Islet of Langerhans (tissue), 1 donor: ENCODE results near the gene AGBL5.
A peak's percentile ranks its signal among the peaks of the same experiment; 100 is the strongest.

ENCODE experiments used
- FAIRE-seq: peaks from one replicate; lab custom pipeline; 2011; peaks lifted over from hg19 to GRCh38; lab: Jason Lieb, UNC

The AGBL5 gene

GRCh38 chr2:27023740-27024139 is 27.7 kb upstream of the AGBL5 start:
- no peak for FAIRE-seq

DNA sequence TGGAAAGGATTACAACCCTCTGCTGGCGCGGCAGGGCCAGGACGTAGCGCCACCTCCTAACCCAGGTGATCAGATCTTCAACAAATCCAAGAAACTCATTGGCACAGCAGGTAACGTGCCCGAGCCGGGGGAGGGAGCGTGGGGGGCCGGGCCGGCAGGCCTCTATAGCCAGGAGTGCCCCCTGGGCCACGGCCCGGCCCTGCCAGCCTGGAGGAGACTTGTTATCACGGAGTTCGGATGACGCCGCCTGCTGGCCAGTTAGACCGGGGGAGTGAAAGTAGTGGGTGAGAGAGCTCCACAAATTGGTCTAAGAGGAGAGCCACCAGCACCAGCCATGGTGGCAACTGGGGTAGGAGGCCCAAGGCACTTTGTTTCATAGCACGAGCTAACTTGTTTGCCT is 27.3 kb upstream of the AGBL5 start:
- FAIRE-seq = no peak

DNA sequence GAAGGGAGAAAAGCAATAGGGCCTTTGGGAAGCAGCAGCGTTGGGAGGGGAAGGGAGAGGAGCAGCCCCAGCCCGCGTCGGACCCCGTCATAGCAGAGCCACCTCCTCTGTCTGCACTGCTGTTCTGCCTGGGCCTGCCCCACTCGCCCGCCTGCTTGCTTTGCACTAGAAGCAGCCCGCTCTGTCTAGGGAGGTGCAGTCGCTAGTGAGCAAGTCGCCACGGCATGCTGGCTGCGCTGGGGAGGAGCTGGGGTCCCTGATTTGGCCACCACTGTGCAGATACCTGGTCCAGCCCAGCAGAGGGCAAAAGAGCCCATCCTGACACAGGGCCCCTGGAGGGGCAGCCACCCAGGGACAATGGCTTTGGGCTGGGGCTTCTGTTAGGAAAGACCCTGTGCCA is 26.7 kb upstream of the AGBL5 start:
- FAIRE-seq = no peak

DNA sequence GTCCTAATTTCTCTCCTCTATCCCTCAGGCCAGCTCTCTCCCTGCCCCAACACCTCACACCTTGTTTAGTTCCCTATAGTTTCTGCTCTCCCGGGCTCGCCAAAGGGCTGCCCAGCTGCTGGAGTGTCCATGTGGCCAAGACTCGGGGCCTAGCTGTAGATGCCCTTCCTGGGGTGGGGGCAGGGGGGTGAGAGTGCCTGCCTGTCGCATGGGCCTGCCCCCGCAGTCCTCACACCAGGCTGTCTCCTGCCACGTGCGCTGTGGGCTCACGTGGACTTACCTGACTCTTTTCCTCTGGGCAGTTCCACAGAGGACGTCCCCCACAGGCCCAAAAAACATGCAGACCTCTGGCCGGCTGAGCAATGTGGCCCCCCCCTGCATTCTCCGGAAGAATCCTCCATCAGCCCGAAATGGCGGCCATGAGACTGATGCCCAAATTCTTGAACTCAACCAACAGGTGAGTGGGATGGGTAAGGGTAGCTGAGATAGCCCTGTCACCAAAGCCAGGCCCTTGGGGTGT is 26.1 kb upstream of the AGBL5 start:
- no peak for FAIRE-seq

DNA sequence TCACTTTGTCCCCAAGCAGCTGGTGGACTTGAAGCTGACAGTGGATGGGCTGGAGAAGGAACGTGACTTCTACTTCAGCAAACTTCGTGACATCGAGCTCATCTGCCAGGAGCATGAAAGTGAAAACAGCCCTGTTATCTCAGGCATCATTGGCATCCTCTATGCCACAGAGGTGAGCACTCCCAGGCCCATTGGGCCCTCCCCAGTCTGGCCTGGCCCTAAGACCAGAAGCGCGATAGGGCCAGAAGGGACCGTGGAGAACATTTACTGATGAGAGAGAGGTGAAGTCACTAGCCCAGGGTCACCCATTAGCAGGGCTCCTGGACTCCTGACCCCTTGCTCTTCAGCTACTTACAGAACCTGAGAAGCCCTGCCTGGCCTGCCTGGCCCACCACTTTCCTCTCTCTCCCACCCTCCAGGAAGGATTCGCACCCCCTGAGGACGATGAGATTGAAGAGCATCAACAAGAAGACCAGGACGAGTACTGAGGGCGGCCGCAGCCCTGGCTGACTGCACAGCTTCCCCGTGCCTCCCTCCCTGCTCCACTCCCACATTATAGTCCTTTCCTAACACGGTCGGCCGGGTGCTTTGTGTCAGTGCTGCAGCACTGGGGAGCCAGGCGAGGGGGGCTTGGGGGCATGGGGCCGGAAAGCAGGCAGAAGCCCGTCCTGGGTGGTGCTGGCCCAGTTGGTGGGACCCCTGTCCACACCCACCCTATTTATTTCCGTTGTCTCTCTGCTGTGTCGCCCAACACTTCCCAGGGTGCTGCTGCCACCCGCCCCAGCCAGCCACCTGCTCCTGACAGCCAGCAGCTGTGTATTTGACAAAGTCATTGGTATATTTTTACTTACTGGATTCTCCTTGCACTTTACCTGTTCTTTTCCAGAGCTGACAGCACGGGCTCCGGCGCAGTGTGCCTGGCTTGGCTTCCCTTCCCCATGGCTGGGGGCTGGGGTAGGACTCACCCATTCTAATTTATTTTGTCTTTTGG is 25.3 kb upstream of the AGBL5 start:
- FAIRE-seq = no peak

DNA sequence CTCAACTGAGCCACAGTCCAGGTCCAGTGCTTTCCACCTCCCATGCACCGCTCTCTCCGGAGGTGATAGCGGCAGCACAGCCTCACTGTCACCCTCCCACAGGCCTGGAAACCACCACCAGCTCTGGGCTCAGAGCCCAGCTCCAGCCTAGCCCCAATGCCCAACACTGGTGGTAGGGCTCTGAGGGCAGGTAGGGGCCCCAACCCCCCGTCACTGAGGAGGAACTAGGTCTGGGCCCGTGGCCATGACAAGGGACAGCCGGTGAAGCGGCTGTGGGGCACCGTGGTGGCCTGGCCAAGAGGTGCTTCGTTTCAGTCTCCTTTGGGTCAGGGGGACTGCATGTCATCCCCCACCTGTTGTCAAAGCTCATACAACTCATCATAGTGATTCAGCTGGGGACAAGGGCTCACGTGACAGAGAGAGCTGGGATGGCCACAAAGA is 24.2 kb upstream of the AGBL5 start:
- FAIRE-seq = no peak

DNA sequence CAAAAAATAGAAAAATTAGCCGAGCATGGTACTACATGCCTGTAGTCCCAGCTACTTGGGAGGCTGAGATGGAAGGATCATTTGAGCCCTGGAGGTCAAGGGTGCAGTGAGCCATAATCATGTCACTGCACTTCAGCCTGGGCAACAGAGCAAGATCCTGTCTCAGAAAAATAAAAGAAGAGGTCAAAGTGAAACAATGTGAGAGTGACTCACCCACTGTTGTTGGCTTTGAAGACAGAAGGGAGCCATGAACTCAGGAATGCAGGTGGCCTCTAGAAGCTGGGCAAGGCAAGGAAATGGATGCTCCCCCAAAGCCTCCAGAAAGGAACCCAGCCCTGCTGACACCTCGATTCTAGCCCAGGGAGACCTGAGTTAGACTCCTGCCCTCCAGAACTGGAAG is 22.4 kb upstream of the AGBL5 start:
- FAIRE-seq = no peak

DNA sequence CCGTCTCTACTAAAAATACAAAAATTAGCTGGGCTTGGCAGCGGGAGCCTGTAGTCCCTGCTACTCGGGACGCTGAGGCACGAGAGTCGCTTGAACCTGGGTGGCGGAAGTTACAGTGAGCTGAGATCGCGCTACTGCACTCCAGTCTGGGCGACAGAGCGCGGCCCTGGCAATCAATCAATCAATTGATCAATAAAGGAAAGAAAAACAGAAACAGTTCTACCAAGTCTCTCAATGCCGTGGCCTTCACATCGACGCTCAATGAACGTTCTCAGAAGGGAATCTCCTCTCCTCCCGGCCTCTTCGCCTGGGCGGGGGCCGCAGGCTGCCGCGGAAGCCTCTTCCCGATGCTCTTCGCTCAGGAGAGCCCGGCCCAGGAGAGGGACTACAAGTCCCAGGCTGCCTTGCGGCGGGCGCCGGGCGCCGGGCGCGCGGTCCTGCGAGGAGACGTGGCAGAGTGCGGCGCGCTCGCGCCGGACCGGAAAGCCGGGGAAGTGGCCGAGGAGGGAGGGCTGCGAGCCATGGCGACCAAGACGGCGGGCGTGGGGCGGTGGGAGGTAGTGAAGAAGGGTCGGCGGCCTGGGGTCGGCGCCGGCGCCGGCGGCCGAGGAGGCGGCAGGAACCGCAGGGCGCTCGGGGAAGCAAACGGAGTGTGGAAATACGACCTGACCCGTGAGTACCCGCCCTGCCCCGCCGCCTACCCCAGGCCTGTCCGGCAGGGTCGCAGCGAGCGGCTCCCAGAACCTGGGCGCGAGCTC is 18.8 kb upstream of the AGBL5 start, which contains the start of gene TMEM214:
TMEM214 (plus strand) TSS at position 471 of the 758 bp plus-strand sequence; CDS start at position 522, 51 bp downstream.
- no peak for FAIRE-seq

- FAIRE-seq = no peak
Observed at GRCh38 chr2:27033253-27033852, 18.1 kb upstream of the AGBL5 start.

GRCh38 chr2:27038012-27038411 is 13.5 kb upstream of the AGBL5 start:
- FAIRE-seq = no peak

- FAIRE-seq = no peak
Observed at GRCh38 chr2:27038631-27039339, 12.7 kb upstream of the AGBL5 start.

GRCh38 chr2:27039426-27039825 is 12.0 kb upstream of the AGBL5 start:
- no peak for FAIRE-seq

DNA sequence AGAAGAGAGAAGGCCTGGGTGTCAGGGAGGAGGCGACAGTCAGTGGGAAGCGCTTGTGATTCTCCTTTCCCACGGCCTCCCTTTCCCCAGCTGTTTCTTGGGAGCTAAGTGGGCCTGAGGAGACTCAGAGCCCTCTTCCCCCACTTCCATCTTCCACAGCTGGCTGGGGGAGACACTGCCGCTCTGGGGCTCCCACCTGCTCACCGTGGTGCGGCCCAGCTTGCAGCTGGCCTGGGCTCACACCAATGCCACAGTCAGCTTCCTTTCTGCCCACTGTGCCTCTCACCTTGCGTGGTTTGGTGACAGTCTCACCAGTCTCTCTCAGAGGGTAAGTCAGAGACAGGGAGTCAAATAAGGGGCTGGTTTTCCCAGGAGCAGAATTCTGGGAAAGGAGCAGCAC is 11.6 kb upstream of the AGBL5 start:
- FAIRE-seq = no peak

DNA sequence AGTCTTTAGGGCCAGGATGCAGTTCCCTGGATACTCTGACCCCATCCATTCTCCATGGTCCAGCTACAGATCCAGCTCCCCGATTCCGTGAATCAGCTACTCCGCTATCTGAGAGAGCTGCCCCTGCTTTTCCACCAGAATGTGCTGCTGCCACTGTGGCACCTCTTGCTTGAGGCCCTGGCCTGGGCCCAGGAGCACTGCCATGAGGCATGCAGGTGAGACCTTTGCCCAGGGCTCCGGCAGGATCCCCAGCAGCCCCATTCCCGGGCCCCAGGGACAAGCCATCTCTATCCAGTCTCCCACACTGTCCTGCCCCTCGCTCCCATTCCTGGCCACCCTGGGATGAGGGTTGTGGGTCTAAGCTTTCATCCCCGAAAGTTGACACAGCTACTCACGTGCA is 11.2 kb upstream of the AGBL5 start:
- no peak for FAIRE-seq

DNA sequence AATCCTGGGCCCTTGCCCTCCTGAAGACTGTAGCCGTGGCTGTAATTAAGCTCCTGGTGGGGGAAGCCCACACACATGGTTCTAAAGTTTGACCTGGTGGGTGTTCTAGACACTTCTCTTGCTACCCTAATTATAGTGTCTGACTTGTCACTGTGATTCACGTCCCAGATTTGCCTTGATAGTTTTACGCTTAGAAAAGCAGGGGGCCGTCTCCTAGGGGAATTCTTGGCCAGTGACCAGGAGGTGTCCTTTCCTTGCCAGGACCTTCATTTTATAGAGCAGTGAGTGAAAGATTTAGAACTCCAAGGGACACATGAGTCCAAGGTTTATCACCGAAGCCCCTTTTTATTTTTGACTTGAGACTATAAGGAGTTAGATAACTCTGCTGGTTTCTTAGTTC is 9.7 kb upstream of the AGBL5 start:
- FAIRE-seq = no peak

GRCh38 chr2:27042159-27042661 is 9.3 kb upstream of the AGBL5 start:
- no peak for FAIRE-seq

- FAIRE-seq = no peak
Observed at GRCh38 chr2:27042985-27043634, 8.4 kb upstream of the AGBL5 start.

DNA sequence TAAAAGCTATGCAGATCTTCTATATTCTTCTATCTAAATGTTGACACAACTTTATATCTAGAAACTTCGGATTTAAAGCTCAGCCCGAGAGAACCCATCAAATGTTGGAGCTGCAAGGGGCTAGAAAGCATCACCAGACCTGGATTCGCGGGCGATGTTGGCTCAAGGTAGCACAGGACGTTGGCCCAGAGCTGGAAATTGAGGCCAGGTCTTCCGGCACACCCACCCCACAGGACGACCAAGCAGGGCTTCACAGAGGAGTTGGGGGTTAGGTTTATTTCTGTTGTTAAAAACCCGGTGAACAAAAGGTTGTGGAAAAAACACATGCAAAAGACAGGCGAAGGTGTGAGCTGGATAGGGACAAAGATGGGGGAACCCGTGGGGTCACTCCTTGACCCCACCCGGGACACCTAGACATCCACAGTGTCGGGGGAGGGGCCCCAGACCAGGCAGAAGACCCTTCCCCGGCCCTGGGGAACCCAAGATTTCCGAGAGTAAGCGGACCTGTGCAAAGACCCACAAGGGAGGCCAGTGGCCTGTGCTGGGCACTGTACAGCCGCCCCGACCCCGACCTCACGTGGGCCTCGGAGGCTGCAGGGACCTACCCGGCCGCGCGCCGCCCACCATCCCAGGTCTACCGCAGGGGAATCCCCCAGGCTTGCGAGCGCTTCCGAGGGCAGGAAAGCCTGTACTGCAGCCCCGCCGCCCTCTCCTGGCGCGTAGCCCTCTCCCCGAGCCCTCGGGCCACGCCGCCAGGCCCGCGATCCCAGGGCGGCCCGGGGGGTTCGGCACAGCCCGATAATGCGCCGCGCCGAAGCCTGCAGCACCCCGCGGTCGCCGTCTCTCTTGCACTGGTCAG is 1.8 kb upstream of the AGBL5 start:
- FAIRE-seq = no peak

DNA sequence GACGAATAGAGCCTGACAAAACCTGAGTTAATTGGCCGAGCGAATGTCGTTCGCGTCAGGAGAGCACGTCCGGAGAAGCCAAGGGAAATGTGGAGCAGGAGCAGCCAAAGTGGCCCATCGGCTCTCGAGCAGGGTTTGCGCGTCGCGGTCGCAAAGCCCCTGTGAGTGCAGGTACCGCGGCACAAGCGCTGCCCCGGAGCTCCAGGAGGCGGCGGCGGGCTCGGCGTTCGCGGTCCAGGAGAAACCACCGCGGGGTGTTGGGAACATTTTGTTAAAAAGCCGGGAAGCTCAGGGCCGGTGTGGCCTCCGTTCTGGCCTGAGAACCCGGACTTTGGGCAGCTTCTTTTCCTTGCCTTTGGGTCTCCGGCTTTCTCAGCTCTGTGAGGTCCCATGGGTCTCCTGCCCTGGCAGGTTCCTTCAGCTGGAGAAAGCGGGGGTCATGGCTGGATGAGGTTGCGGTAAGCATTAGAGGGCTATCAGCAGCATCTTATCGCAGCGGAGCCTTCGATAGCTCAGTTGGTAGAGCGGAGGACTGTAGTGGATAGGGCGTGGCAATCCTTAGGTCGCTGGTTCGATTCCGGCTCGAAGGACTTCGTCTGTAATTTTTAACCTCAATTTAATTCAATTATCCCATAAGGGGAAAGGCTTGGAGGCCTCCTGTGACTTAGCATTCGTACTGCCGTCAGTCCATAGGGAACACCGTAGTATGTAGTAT is 1.0 kb upstream of the AGBL5 start:
- peak; percentile 71 for FAIRE-seq
